SK-N-SH treated with all-trans-retinoic acid at 6 μM for 48 hours (cell line): ENCODE results near the gene ASCC3.

ENCODE experiments used
- ATAC-seq: fragments of 200-7000 bp; cut with Tn5 transposase; 3 replicates; pipeline ENCODE4 v1.9.1; 2020; ENCODE audit warnings: mild to moderate bottlenecking, moderate library complexity
- ARNTL ChIP-seq: fragments of 450-650 bp; formaldehyde crosslinking; IDR thresholded peaks from 2 replicates; pipeline ENCODE4 v1.5.0; 2020; ENCODE audit warnings: low read depth, mild to moderate bottlenecking, moderate library complexity, borderline replicate concordance
- BACH2 ChIP-seq: fragments of 250-450 bp; sonication (Bioruptor Pico); IDR thresholded peaks from 2 replicates; pipeline ENCODE4 v1.9.0; 2021; ENCODE audit warnings: mild to moderate bottlenecking, borderline replicate concordance
- CSDC2 ChIP-seq: fragments of 250-450 bp; sonication (Bioruptor Pico); IDR thresholded peaks from 2 replicates; pipeline ENCODE4 v1.5.0; 2020; ENCODE audit warnings: mild to moderate bottlenecking, moderate library complexity
- CSRNP3 ChIP-seq: fragments of 250-450 bp; sonication (Bioruptor Pico); IDR thresholded peaks from 2 replicates; pipeline ENCODE4 v1.5.1; 2021; ENCODE audit warnings: mild to moderate bottlenecking, moderate library complexity
- ESRRG ChIP-seq: fragments of 250-450 bp; sonication (Bioruptor Pico); IDR thresholded peaks from 2 replicates; pipeline ENCODE4 v1.6.1; 2021; ENCODE audit warnings: mild to moderate bottlenecking
- GLIS3 ChIP-seq: fragments of 250-450 bp; sonication (Bioruptor Pico); IDR thresholded peaks from 2 replicates; pipeline ENCODE4 v1.5.0; 2020; ENCODE audit warnings: mild to moderate bottlenecking, moderate library complexity
- ISL1 ChIP-seq: fragments of 250-450 bp; sonication (Bioruptor Pico); IDR thresholded peaks from 2 replicates; pipeline ENCODE4 v2.1.2; 2022; ENCODE audit warnings: mild to moderate bottlenecking, moderate library complexity
- OSR1 ChIP-seq: fragments of 250-450 bp; sonication (Bioruptor Pico); IDR thresholded peaks from 2 replicates; pipeline ENCODE4 v1.8.0; 2022; ENCODE audit warnings: moderate library complexity, mild to moderate bottlenecking, inconsistent platforms
- PATZ1 ChIP-seq: fragments of 250-450 bp; sonication (Bioruptor Pico); IDR thresholded peaks from 2 replicates; pipeline ENCODE4 v1.8.0; 2020; ENCODE audit warnings: mild to moderate bottlenecking, moderate library complexity, borderline replicate concordance
- POU6F1 ChIP-seq: fragments of 250-450 bp; sonication (Bioruptor Pico); IDR thresholded peaks from 2 replicates; pipeline ENCODE4 v1.8.0; 2021; ENCODE audit warnings: low read depth, mild to moderate bottlenecking, moderate library complexity, borderline replicate concordance
- PPARA ChIP-seq: fragments of 250-450 bp; sonication (Bioruptor Pico); IDR thresholded peaks from 2 replicates; pipeline ENCODE4 v1.5.0; 2020; ENCODE audit warnings: mild to moderate bottlenecking, borderline replicate concordance
- RARB ChIP-seq: fragments of 250-450 bp; sonication (Bioruptor Pico); IDR thresholded peaks from 2 replicates; pipeline ENCODE4 v1.8.0; 2021; ENCODE audit warnings: mild to moderate bottlenecking, moderate library complexity
- SNAI2 ChIP-seq: fragments of 250-450 bp; sonication (Bioruptor Pico); IDR thresholded peaks from 2 replicates; pipeline ENCODE4 v1.5.0; 2020; ENCODE audit warnings: mild to moderate bottlenecking, moderate library complexity
- TCF4 ChIP-seq: fragments of 250-450 bp; sonication (Bioruptor Pico); IDR thresholded peaks from 2 replicates; pipeline ENCODE4 v1.8.0; 2021; ENCODE audit warnings: mild to moderate bottlenecking, moderate library complexity, borderline replicate concordance
- TOX ChIP-seq: fragments of 250-450 bp; sonication (Bioruptor Pico); IDR thresholded peaks from 2 replicates; pipeline ENCODE4 v1.8.0; 2021; ENCODE audit warnings: mild to moderate bottlenecking, moderate library complexity, borderline replicate concordance
- TSHZ2 ChIP-seq: fragments of 250-450 bp; sonication (Bioruptor Pico); IDR thresholded peaks from 2 replicates; pipeline ENCODE4 v1.5.0; 2020; ENCODE audit warnings: mild to moderate bottlenecking, moderate library complexity
- ZC3H10 ChIP-seq: fragments of 250-450 bp; sonication (Bioruptor Pico); IDR thresholded peaks from 2 replicates; pipeline ENCODE4 v1.5.1; 2021; ENCODE audit warnings: mild to moderate bottlenecking, moderate library complexity
- ZFP3 ChIP-seq: fragments of 250-450 bp; sonication (Bioruptor Pico); IDR thresholded peaks from 2 replicates; pipeline ENCODE4 v1.5.0; 2020; ENCODE audit warnings: mild to moderate bottlenecking, moderate library complexity
- ZFP30 ChIP-seq: fragments of 450-650 bp; formaldehyde crosslinking; IDR thresholded peaks from 2 replicates; pipeline ENCODE4 v1.5.0; 2022; ENCODE audit warnings: mild to moderate bottlenecking, moderate library complexity
- ZNF565 ChIP-seq: fragments of 450-650 bp; formaldehyde crosslinking; conservative IDR thresholded peaks from 2 replicates; pipeline ENCODE4 v1.5.0; 2020; ENCODE audit warnings: low read depth, mild to moderate bottlenecking, moderate library complexity
- ZNF70 ChIP-seq: fragments of 450-650 bp; formaldehyde crosslinking; IDR thresholded peaks from 2 replicates; pipeline ENCODE4 v1.5.0; 2020; ENCODE audit warnings: mild to moderate bottlenecking, moderate library complexity
- ZNF8 ChIP-seq: fragments of 450-650 bp; formaldehyde crosslinking; IDR thresholded peaks from 2 replicates; pipeline ENCODE4 v1.5.0; 2020; ENCODE audit warnings: mild to moderate bottlenecking, moderate library complexity

Gene ASCC3

GRCh38 chr6:100614933-100615332 lies 266.2 kb downstream of the ASCC3 start:
- ATAC-seq = no peak
- TF ChIP-seq ZFP3 (CRISPR knock-in tag) (no peak), RARB (CRISPR knock-in tag) (no peak), TSHZ2 (CRISPR knock-in tag) (no peak), ZC3H10 (CRISPR knock-in tag) (no peak), ESRRG (no peak), ZNF70 (CRISPR knock-in tag) (no peak), OSR1 (CRISPR knock-in tag) (no peak), CSRNP3 (no peak), POU6F1 (no peak), ARNTL (CRISPR knock-in tag) (no peak), ZNF565 (CRISPR knock-in tag) (no peak), CSDC2 (CRISPR knock-in tag) (no peak), BACH2 (CRISPR knock-in tag) (no peak), TCF4 (CRISPR knock-in tag) (no peak), ZNF8 (CRISPR knock-in tag) (no peak), TOX (CRISPR knock-in tag) (no peak), SNAI2 (no peak), ISL1 (CRISPR knock-in tag) (no peak)

- TF ChIP-seq ZNF70 (CRISPR knock-in tag) (no peak), ZFP30 (CRISPR knock-in tag) (no peak), ARNTL (CRISPR knock-in tag) (no peak)
- ATAC-seq = no peak
Observed at GRCh38 chr6:100614386-100614785, 266.7 kb downstream of the ASCC3 start.

GRCh38 chr6:100613656-100614055 lies 267.5 kb downstream of the ASCC3 start:
- no peak for TF ChIP-seq PATZ1
- no peak for TF ChIP-seq ESRRG
- TF ChIP-seq SNAI2 = no peak
- no peak for TF ChIP-seq GLIS3 (CRISPR knock-in tag)
- TF ChIP-seq ZFP30 (CRISPR knock-in tag) = no peak
- TF ChIP-seq TOX (CRISPR knock-in tag) = no peak
- TF ChIP-seq ZNF565 (CRISPR knock-in tag) = no peak
- no peak for TF ChIP-seq ARNTL (CRISPR knock-in tag)
- ATAC-seq = no peak

- no peak for ATAC-seq
- no peak for TF ChIP-seq SNAI2
- no peak for TF ChIP-seq ARNTL (CRISPR knock-in tag)
- TF ChIP-seq CSDC2 (CRISPR knock-in tag) = no peak
- TF ChIP-seq ZNF565 (CRISPR knock-in tag) = no peak
- no peak for TF ChIP-seq PPARA (CRISPR knock-in tag)
- TF ChIP-seq, all 23 proteins: peak for 0
Observed at GRCh38 chr6:100612094-100612493, 269.0 kb downstream of the ASCC3 start.
